ENCODE data around the gene MTHFR. TPM values are rescaled to one million over a fixed set of nuclear protein-coding genes. Genes with fewer than 3 reads are reported as not detected.
A peak's percentile ranks its signal among the peaks of the same experiment; 100 is the strongest.

MTHFR gene
- polyA plus RNA-seq, 1 of the 3 experiments (the other 2 are of a cell fraction): 5.3 TPM

DNA sequence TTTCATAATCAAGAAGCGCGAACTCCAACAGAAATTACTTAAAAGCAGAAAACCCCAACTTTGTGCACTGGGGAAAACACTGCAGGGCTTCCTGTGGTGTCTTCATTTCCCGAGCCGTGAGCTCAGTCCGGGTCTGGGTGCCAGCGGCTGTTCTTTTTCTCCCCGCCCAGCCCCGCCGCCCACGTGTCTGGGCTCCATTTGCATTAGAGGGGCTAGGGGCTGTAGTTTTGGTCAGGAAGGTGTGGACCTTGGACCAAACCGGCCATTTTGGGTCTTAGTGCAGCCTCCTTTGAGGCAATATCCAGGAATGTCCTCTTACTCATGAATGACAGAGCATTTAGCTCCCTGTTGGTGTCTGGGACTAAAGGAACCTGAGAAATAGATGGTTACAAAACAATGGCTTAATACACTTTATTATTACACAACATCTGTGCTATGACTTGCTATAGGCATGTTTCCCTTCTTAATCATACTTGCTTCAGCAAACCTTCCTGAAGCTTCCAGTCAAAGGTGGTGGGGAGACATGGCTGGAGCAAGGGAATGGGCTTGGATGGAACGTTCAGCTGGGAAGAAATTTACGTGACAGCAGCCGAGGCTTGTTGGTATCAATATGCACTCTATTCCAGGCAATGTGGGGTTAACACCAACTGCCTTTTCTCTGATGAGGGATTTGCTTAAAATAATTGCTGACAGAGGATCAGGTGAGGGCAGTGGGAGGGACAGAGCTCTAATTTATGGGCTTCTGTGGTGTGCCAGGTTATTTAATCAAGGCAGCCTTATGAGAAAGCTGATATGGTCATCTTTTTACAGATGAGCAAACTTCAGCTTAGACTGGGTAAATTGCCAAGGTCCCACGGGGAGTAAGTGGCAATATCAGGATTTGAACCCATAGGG lies 68.8 kb downstream of the MTHFR start:
- no peaks in the 10 kb centered on the region for H3K9me2 ChIP-seq
- POLR2A ChIA-PET: interaction anchor here (1.0 kb wide), 1 partner anchor 435 kb away, joined by 3 read pairs; no protein-coding TSS in a partner anchor
- peak overlapping the region; percentile 99 for H2AFZ ChIP-seq (ENCODE audit: low read depth)
- 31% methylated on average over 6 of the region's 15 CpGs for WGBS (ENCODE audit: low lambda C conversion rate)
- H3K27ac ChIP-seq (ENCODE audit: low read depth in 2 of 2, low read length in 1 of 2): peak overlapping the region; percentile 43 to 56
- H3K4me1 ChIP-seq (ENCODE audit: control insufficient read depth in 1 of 2, insufficient read depth in 2 of 2, low read depth in 1 of 2, low read length in 1 of 2): peaks cover 0 to 18% of the 10 kb centered on the region in 2 experiments; a peak in 2 of 4 replicates
- H3K9me3 ChIP-seq: no peaks in the 10 kb centered on the region
- no peaks in the 10 kb centered on the region for H3K27me3 ChIP-seq (ENCODE audit: insufficient read depth)
- no peaks in the 10 kb centered on the region for H3K36me3 ChIP-seq (replicated peaks in 1 of 2; ENCODE audit: control insufficient read depth in 1 of 2, insufficient read depth in 2 of 2, low read length in 1 of 2)
- peak overlapping the region; percentile 71 to 91 for H3K4me3 ChIP-seq (ENCODE audit: low read depth in 2 of 2, low read length in 1 of 2)
- H3F3A ChIP-seq (replicated peaks; ENCODE audit: insufficient read depth): peaks cover 8% of the 10 kb centered on the region
- peak overlapping the region; percentile 99 for H3K4me2 ChIP-seq
- H3K79me2 ChIP-seq (ENCODE audit: insufficient read depth): 0 out of 2 replicates have a peak, but pooled peaks cover 6% of the 10 kb centered on the region
- H4K20me1 ChIP-seq (ENCODE audit: insufficient read depth): no peaks in the 10 kb centered on the region
- peak overlapping the region; percentile 82 for H3K9ac ChIP-seq
- TF ChIP-seq YY1 (IDR thresholded peaks at IDR 0.05; ENCODE audit: low read depth) (peak; percentile 68; the same call in 1 of the 2 replicates), MXI1 (IDR thresholded peaks at IDR 0.05; ENCODE audit: low read depth, low read length) (peak; percentile 88), SIN3A (IDR thresholded peaks at IDR 0.05; ENCODE audit: borderline replicate concordance, low read depth, low read length) (no peak), RXRA (IDR thresholded peaks at IDR 0.05; ENCODE audit: borderline replicate concordance, low read depth) (no peak)
- TF ChIP-seq, protein P1, sequence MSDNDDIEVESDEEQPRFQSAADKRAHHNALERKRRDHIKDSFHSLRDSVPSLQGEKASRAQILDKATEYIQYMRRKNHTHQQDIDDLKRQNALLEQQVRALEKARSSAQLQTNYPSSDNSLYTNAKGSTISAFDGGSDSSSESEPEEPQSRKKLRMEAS (IDR thresholded peaks at IDR 0.05; ENCODE audit: low read depth): peak; percentile 72; the same call in 1 of the 2 replicates
- CTCF ChIA-PET: interaction anchor here (0.8 to 4.7 kb wide), 6 partner anchors 16 to 699 kb away, joined by 3 to 48 read pairs (median 5); no protein-coding TSS in a partner anchor
- peak; percentile 66 for DNase-seq

DNA sequence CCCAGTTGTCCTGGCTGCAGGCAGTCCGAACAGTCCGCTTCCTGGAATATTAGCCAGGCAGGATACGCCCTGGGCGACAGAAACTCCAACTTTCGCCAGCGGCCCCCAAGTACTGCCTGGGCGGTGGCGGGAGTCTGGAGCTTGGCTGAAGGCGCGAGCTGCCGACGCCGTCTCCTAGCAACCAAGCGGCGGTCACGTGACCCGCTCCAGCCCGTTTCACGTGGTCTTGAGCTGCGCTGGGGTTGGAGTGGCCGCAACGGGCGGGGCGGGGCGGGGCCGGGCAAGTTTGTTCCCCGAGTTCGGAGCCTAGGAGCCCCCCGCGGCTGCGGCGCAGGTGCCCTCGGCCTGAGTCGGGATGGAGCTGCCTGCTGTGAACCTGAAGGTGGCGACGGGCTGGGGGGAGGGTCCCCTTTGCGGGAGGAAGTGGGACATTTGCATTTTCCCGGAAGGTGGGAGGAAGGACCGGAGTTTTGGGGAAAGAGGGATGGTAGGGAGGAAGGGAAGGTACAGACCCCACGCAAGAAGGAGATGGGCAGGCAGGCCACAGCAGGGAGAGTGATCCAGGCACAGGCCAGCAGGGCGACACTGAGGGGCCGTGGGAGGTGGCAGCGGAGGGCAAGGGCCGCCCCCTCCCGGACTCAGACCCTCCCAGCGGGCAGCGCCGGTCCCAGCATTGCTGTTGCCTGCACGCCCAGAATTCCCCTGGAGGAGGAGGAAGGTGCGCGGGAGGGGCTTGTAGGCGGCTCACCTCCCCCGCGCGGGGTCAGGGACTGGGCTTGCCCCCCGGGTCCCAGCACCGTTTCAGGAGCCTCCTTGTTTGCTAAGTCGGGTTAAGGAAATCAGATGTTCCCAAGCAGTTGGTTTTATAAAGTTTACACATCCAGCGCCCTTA lies 69.7 kb downstream of the MTHFR start, which contains the start of gene AGTRAP:
Gene AGTRAP, plus strand, starts transcription at position 283 of the 892 bp plus-strand sequence. Its CDS starts 73 bp downstream, at position 356.
- WGBS (ENCODE audit: low lambda C conversion rate): 3% methylated on average over 21 of the region's 59 CpGs
- peak within 1 kb of the TSS; percentile 43 to 56 for H3K27ac ChIP-seq (ENCODE audit: low read depth in 2 of 2, low read length in 1 of 2)
- H3K9me2 ChIP-seq: no peaks in the 10 kb centered on the region
- H2AFZ ChIP-seq (ENCODE audit: low read depth): peak within 1 kb of the TSS; percentile 99
- H3K9me3 ChIP-seq: no peaks in the 10 kb centered on the region
- H3K4me3 ChIP-seq (ENCODE audit: low read depth in 2 of 2, low read length in 1 of 2): peak within 1 kb of the TSS; percentile 71 to 91
- H3K36me3 ChIP-seq (replicated peaks in 1 of 2; ENCODE audit: control insufficient read depth in 1 of 2, insufficient read depth in 2 of 2, low read length in 1 of 2): no peaks in the 10 kb centered on the region
- H3K9ac ChIP-seq: peak within 1 kb of the TSS; percentile 82
- CTCF ChIA-PET: interaction anchor here (0.6 to 4.7 kb wide), 9 partner anchors 15 to 698 kb away, joined by 3 to 48 read pairs (median 3); no protein-coding TSS in a partner anchor
- H3K27me3 ChIP-seq (ENCODE audit: insufficient read depth): no peaks in the 10 kb centered on the region
- H3K4me2 ChIP-seq: peak within 1 kb of the TSS; percentile 99
- no peaks in the 10 kb centered on the region for H4K20me1 ChIP-seq (ENCODE audit: insufficient read depth)
- H3K79me2 ChIP-seq (ENCODE audit: insufficient read depth): 0 out of 2 replicates have a peak, but pooled peaks cover 6% of the 10 kb centered on the region
- DNase-seq: peak; percentile 95
- POLR2A ChIA-PET: interaction anchor here (1.0 to 1.4 kb wide), 2 partner anchors 173 to 434 kb away, joined by 3 read pairs; no protein-coding TSS in a partner anchor
- H3F3A ChIP-seq (replicated peaks; ENCODE audit: insufficient read depth): peaks cover 8% of the 10 kb centered on the region
- peaks cover 0 to 16% of the 10 kb centered on the region in 2 experiments; a peak in 2 of 4 replicates for H3K4me1 ChIP-seq (ENCODE audit: control insufficient read depth in 1 of 2, insufficient read depth in 2 of 2, low read depth in 1 of 2, low read length in 1 of 2)
- no peak for TF ChIP-seq TCF12 (IDR thresholded peaks at IDR 0.05)
- TF ChIP-seq TAF1 (IDR thresholded peaks at IDR 0.05; ENCODE audit: borderline replicate concordance, low read depth, low read length): no peak; the same call in 1 of the 2 replicates
- TF ChIP-seq RAD21 (IDR thresholded peaks at IDR 0.05; ENCODE audit: low read length): no peak
- TF ChIP-seq FOXJ3 (CRISPR knock-in tag; IDR thresholded peaks at IDR 0.05): no peak
- no peak for TF ChIP-seq YY1 (IDR thresholded peaks at IDR 0.05; ENCODE audit: low read depth)
- no peak for TF ChIP-seq SMC3 (IDR thresholded peaks at IDR 0.05; ENCODE audit: low read depth, low read length)
- TF ChIP-seq NFIC (IDR thresholded peaks at IDR 0.05; ENCODE audit: borderline replicate concordance): no peak
- TF ChIP-seq, protein P2, sequence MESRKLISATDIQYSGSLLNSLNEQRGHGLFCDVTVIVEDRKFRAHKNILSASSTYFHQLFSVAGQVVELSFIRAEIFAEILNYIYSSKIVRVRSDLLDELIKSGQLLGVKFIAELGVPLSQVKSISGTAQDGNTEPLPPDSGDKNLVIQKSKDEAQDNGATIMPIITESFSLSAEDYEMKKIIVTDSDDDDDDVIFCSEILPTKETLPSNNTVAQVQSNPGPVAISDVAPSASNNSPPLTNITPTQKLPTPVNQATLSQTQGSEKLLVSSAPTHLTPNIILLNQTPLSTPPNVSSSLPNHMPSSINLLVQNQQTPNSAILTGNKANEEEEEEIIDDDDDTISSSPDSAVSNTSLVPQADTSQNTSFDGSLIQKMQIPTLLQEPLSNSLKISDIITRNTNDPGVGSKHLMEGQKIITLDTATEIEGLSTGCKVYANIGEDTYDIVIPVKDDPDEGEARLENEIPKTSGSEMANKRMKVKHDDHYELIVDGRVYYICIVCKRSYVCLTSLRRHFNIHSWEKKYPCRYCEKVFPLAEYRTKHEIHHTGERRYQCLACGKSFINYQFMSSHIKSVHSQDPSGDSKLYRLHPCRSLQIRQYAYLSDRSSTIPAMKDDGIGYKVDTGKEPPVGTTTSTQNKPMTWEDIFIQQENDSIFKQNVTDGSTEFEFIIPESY (IDR thresholded peaks at IDR 0.05; ENCODE audit: borderline replicate concordance, low read depth): no peak
- TF ChIP-seq, protein P3, sequence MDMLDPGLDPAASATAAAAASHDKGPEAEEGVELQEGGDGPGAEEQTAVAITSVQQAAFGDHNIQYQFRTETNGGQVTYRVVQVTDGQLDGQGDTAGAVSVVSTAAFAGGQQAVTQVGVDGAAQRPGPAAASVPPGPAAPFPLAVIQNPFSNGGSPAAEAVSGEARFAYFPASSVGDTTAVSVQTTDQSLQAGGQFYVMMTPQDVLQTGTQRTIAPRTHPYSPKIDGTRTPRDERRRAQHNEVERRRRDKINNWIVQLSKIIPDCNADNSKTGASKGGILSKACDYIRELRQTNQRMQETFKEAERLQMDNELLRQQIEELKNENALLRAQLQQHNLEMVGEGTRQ (IDR thresholded peaks at IDR 0.05; ENCODE audit: borderline replicate concordance, low read depth, low read length): peak; percentile 91
- no peak for TF ChIP-seq TEAD4 (IDR thresholded peaks at IDR 0.05; ENCODE audit: borderline replicate concordance, insufficient read depth)
- TF ChIP-seq FOSL2 (IDR thresholded peaks at IDR 0.05; ENCODE audit: borderline replicate concordance, low read depth): no peak
- TF ChIP-seq EP300 (IDR thresholded peaks at IDR 0.05; ENCODE audit: borderline replicate concordance in 1 of 2, low read depth in 1 of 2, low read length in 1 of 2): no peak
- peak; percentile 53; the same call in 1 of the 2 replicates for TF ChIP-seq POLR2AphosphoS5 (IDR thresholded peaks at IDR 0.05; ENCODE audit: low read depth, low read length)
- TF ChIP-seq EZH2phosphoT487 (IDR thresholded peaks at IDR 0.05; ENCODE audit: borderline replicate concordance, low read depth): no peak
- TF ChIP-seq RFX5 (IDR thresholded peaks at IDR 0.05; ENCODE audit: low read length): no peak
- no peak for TF ChIP-seq MEF2A (IDR thresholded peaks at IDR 0.05; ENCODE audit: borderline replicate concordance, low read depth)
- no peak for TF ChIP-seq ELF1 (IDR thresholded peaks at IDR 0.05)
- TF ChIP-seq CHD2 (IDR thresholded peaks at IDR 0.05; ENCODE audit: low read length, partially characterized antibody): no peak

All from SK-N-SH (cell line).